ENCODE results near the gene ART5. TPM values are rescaled to one million over a fixed set of nuclear protein-coding genes. Genes with fewer than 3 reads are reported as not detected.

The ART5 gene
- total RNA-seq, 1 experiment from 2014 or later = 4.5 TPM

DNA sequence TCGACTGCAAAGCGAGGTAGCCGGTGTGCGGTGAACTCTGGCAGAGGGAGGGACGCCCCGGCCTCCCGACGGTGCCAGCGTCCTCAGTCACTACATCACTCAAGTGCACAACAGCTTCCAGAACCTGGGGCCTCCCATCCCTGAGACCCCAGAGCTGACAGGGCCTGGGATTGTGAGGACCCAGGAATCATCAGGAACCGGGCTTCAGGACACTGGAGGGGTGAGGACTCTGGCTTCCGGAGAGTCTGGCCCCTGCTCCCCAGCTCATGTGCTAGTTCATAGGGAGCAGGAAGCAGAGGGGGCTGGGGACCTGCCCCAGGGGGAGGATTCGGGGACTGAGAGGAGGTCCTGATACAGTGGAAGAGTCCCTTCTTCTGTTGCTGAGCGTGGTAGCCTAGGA is 4.6 kb downstream of the ART5 start:
- Mint-ChIP-seq H3K4me3 (no peak overlapping the region), H3K9me3 (no peaks in the 10 kb centered on the region), H3K4me1 (peaks cover 3% of the 10 kb centered on the region), H3K27ac (no peak overlapping the region), H3K36me3 (0 out of 2 replicates have a peak, but pooled peaks cover 4% of the 10 kb centered on the region), H3K27me3 (ENCODE audit: low read depth) (peaks cover 14% of the 10 kb centered on the region)
- TF ChIP-seq, protein P1, sequence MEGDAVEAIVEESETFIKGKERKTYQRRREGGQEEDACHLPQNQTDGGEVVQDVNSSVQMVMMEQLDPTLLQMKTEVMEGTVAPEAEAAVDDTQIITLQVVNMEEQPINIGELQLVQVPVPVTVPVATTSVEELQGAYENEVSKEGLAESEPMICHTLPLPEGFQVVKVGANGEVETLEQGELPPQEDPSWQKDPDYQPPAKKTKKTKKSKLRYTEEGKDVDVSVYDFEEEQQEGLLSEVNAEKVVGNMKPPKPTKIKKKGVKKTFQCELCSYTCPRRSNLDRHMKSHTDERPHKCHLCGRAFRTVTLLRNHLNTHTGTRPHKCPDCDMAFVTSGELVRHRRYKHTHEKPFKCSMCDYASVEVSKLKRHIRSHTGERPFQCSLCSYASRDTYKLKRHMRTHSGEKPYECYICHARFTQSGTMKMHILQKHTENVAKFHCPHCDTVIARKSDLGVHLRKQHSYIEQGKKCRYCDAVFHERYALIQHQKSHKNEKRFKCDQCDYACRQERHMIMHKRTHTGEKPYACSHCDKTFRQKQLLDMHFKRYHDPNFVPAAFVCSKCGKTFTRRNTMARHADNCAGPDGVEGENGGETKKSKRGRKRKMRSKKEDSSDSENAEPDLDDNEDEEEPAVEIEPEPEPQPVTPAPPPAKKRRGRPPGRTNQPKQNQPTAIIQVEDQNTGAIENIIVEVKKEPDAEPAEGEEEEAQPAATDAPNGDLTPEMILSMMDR (IDR thresholded peaks at IDR 0.05) = no peak
- TF ChIP-seq PRRX2 (CRISPR knock-in tag; IDR thresholded peaks at IDR 0.05) = no peak
- TF ChIP-seq CBFB (CRISPR knock-in tag; IDR thresholded peaks at IDR 0.05; ENCODE audit: low read depth) = no peak
- no peak for TF ChIP-seq ZNF263 (CRISPR knock-in tag; IDR thresholded peaks at IDR 0.05; ENCODE audit: low read depth)
- TF ChIP-seq ZNF671 (CRISPR knock-in tag; IDR thresholded peaks at IDR 0.05) = no peak
- TF ChIP-seq, protein P2, sequence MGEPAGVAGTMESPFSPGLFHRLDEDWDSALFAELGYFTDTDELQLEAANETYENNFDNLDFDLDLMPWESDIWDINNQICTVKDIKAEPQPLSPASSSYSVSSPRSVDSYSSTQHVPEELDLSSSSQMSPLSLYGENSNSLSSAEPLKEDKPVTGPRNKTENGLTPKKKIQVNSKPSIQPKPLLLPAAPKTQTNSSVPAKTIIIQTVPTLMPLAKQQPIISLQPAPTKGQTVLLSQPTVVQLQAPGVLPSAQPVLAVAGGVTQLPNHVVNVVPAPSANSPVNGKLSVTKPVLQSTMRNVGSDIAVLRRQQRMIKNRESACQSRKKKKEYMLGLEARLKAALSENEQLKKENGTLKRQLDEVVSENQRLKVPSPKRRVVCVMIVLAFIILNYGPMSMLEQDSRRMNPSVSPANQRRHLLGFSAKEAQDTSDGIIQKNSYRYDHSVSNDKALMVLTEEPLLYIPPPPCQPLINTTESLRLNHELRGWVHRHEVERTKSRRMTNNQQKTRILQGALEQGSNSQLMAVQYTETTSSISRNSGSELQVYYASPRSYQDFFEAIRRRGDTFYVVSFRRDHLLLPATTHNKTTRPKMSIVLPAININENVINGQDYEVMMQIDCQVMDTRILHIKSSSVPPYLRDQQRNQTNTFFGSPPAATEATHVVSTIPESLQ (CRISPR knock-in tag; IDR thresholded peaks at IDR 0.05) = no peak
- TF ChIP-seq CREB1 (CRISPR knock-in tag; IDR thresholded peaks at IDR 0.05) = no peak
- no peak for TF ChIP-seq EMX1 (CRISPR knock-in tag; IDR thresholded peaks at IDR 0.05)
- TF ChIP-seq ZBTB43 (CRISPR knock-in tag; IDR thresholded peaks at IDR 0.05) = no peak
- TF ChIP-seq NR3C1 (CRISPR knock-in tag; conservative IDR thresholded peaks at IDR 0.05; ENCODE audit: low read depth) = no peak
- TF ChIP-seq, protein P3, sequence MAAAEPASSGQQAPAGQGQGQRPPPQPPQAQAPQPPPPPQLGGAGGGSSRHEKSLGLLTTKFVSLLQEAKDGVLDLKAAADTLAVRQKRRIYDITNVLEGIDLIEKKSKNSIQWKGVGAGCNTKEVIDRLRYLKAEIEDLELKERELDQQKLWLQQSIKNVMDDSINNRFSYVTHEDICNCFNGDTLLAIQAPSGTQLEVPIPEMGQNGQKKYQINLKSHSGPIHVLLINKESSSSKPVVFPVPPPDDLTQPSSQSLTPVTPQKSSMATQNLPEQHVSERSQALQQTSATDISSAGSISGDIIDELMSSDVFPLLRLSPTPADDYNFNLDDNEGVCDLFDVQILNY (CRISPR knock-in tag; IDR thresholded peaks at IDR 0.05) = no peak
- TF ChIP-seq, protein P4, sequence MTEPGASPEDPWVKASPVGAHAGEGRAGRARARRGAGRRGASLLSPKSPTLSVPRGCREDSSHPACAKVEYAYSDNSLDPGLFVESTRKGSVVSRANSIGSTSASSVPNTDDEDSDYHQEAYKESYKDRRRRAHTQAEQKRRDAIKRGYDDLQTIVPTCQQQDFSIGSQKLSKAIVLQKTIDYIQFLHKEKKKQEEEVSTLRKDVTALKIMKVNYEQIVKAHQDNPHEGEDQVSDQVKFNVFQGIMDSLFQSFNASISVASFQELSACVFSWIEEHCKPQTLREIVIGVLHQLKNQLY (CRISPR knock-in tag; IDR thresholded peaks at IDR 0.05) = no peak
- no peak for TF ChIP-seq NR2C2 (CRISPR knock-in tag; IDR thresholded peaks at IDR 0.05)
- no peak for TF ChIP-seq AFF4 (CRISPR knock-in tag; IDR thresholded peaks at IDR 0.05; ENCODE audit: borderline replicate concordance)
- no peak for TF ChIP-seq TEAD4 (CRISPR knock-in tag; IDR thresholded peaks at IDR 0.05)
- no peak for TF ChIP-seq PREB (CRISPR knock-in tag; IDR thresholded peaks at IDR 0.05; ENCODE audit: borderline replicate concordance)
- no peak for TF ChIP-seq RELA (CRISPR knock-in tag; IDR thresholded peaks at IDR 0.05; ENCODE audit: borderline replicate concordance)
- no peak for TF ChIP-seq ZNF423 (CRISPR knock-in tag; IDR thresholded peaks at IDR 0.05)
- ATAC-seq (no peak), DNase-seq (ENCODE audit: low spot score) (no peak)
- POLR2A ChIA-PET = no interaction called here
- CTCF ChIA-PET = no interaction called here
